Esophagus mucosa (tissue), 1 donor: ENCODE results near the gene CLDND1. TPM values are rescaled to one million over a fixed set of nuclear protein-coding genes. Genes with fewer than 3 reads are reported as not detected.

Experiments used
- ATAC-seq: fragments of 200-7000 bp; cut with Tn5 transposase; one replicate; pipeline ENCODE4 v1.9.1; 2020
- total RNA-seq: library from RNA; stranded (reverse); gene quantifications from one replicate; pipeline ENCODE4 v1.2.4, GENCODE V29; 2023
- donor health status: DM: yes; HTN: yes; CAD: no.

The CLDND1 gene
- total RNA-seq, 1 donor from 2014 or later: 81.6 TPM

- ATAC-seq: peak; percentile 98
Measured at GRCh38 chr3:98513091-98513511, 9.6 kb downstream of the CLDND1 start.

- ATAC-seq: peak; percentile 72
Measured at GRCh38 chr3:98512576-98512975, 10.1 kb downstream of the CLDND1 start.

GRCh38 chr3:98508582-98508981 is 14.1 kb downstream of the CLDND1 start:
- no peak for ATAC-seq

GRCh38 chr3:98504539-98504938 is 18.2 kb downstream of the CLDND1 start:
- no peak for ATAC-seq

- ATAC-seq: peak; percentile 65
Measured at GRCh38 chr3:98501863-98502576, 20.7 kb downstream of the CLDND1 start.

GRCh38 chr3:98501270-98501669 is 21.4 kb downstream of the CLDND1 start:
- no peak for ATAC-seq

GRCh38 chr3:98500019-98500418 is 22.7 kb downstream of the CLDND1 start:
- peak; percentile 100 for ATAC-seq

- ATAC-seq: no peak
Measured at GRCh38 chr3:98497381-98497780, 25.3 kb downstream of the CLDND1 start, which contains the start of gene OR5K2. OR5K2 (plus strand) TSS chr3:98497681; CDS start chr3:98497681, 0 bp downstream.

- ATAC-seq: no peak
Measured at GRCh38 chr3:98483626-98484025, 39.1 kb downstream of the CLDND1 start.

- peak; percentile 32 for ATAC-seq
Measured at GRCh38 chr3:98482717-98483482, 39.8 kb downstream of the CLDND1 start.

Other genes with a start within 250 kb of the CLDND1 start
- not detected for gene OR5H2, start 240.4 kb downstream of the CLDND1 start, total RNA-seq
- not detected for gene OR5K4, start 169.0 kb downstream of the CLDND1 start, total RNA-seq
- gene OR5K3, start 132.2 kb downstream of the CLDND1 start, total RNA-seq: not detected
- gene OR5K1, start 59.7 kb downstream of the CLDND1 start, total RNA-seq: not detected
- gene OR5K2, start 25.2 kb downstream of the CLDND1 start, total RNA-seq: not detected
- gene GPR15, start 9.1 kb upstream of the CLDND1 start, total RNA-seq: 0.32 TPM
- gene CPOX, start 70.7 kb upstream of the CLDND1 start, total RNA-seq: 15.4 TPM
- 1.1 TPM for gene ST3GAL6, start 240.4 kb upstream of the CLDND1 start, total RNA-seq